ENCODE data around the gene SIVA1. TPM values are rescaled to one million over a fixed set of nuclear protein-coding genes. Genes with fewer than 3 reads are reported as not detected.

SIVA1 gene
- total and polyA plus RNA-seq, 8 donors = 29.1 to 136 (median 42.6) TPM

- intact Hi-C loops (cut with DNase I) = no loop called here
- no peaks in the 10 kb centered on the region for H3K36me3 ChIP-seq
- H3K9me3 ChIP-seq = no peaks in the 10 kb centered on the region
- DNase-seq (no peak), FAIRE-seq (no peak), ATAC-seq (no peak)
- TF ChIP-seq CTCF (IDR thresholded peaks at IDR 0.05) = no peak
- H3K4me1 ChIP-seq = no peaks in the 10 kb centered on the region
- WGBS, 2 donors = 92% methylated on average over 13 to 18 of the region's 18 CpGs
- no peak overlapping the region for H3K27ac ChIP-seq
- H3K4me3 ChIP-seq = no peak overlapping the region
- H3K27me3 ChIP-seq = no peaks in the 10 kb centered on the region
Measured at GRCh38 chr14:104731320-104732294, 21.3 kb upstream of the SIVA1 start.

- Histone ChIP-seq H3K4me3 (no peak overlapping the region), H3K27me3 (no peaks in the 10 kb centered on the region), H3K36me3 (no peaks in the 10 kb centered on the region), H3K27ac (no peak overlapping the region), H3K4me1 (no peaks in the 10 kb centered on the region), H3K9me3 (no peaks in the 10 kb centered on the region)
- DNase-seq = peak in 1 of 6 donors; percentile 68
- intact Hi-C loops (cut with DNase I) = no loop called here
- no peak for FAIRE-seq
- TF ChIP-seq CTCF (IDR thresholded peaks at IDR 0.05) = no peak
- peak; percentile 46 to 66 (median 54) for ATAC-seq
- 70 to 72% methylated on average over 14 of the region's 14 CpGs for WGBS, 2 donors
Measured at GRCh38 chr14:104732355-104732804, 20.6 kb upstream of the SIVA1 start.

- Histone ChIP-seq H3K27ac (no peak overlapping the region), H3K36me3 (no peaks in the 10 kb centered on the region), H3K27me3 (no peaks in the 10 kb centered on the region), H3K9me3 (no peaks in the 10 kb centered on the region), H3K4me3 (no peak overlapping the region), H3K4me1 (no peaks in the 10 kb centered on the region)
- intact Hi-C loops (cut with DNase I) = no loop called here
- 90 to 92% methylated on average over 23 of the region's 23 CpGs for WGBS, 2 donors
- TF ChIP-seq CTCF (IDR thresholded peaks at IDR 0.05) = no peak
- DNase-seq = no peak
- peak in 1 of 4 donors; percentile 27 for ATAC-seq
- FAIRE-seq = no peak
Measured at GRCh38 chr14:104732931-104733681, 19.8 kb upstream of the SIVA1 start.

- FAIRE-seq (no peak), DNase-seq (no peak), ATAC-seq (no peak)
- H3K4me1 ChIP-seq = no peaks in the 10 kb centered on the region
- H3K36me3 ChIP-seq = no peaks in the 10 kb centered on the region
- 83 to 91% methylated on average over 6 of the region's 6 CpGs for WGBS, 2 donors
- H3K4me3 ChIP-seq = no peak overlapping the region
- TF ChIP-seq CTCF (IDR thresholded peaks at IDR 0.05) = no peak
- intact Hi-C loops (cut with DNase I) = no loop called here
- no peak overlapping the region for H3K27ac ChIP-seq
- H3K27me3 ChIP-seq = no peaks in the 10 kb centered on the region
- H3K9me3 ChIP-seq = no peaks in the 10 kb centered on the region
Measured at GRCh38 chr14:104734051-104734587, 18.8 kb upstream of the SIVA1 start.
